HG03097 (cell line): ENCODE measurements around the gene DACH1.

Experiments
- ATAC-seq: cut with Tn5 transposase; IDR thresholded peaks from one replicate; pipeline ENCODE4 v1.9.1; 2021; ENCODE audit not compliant: unreplicated experiment, low FRiP score

Gene DACH1

GRCh38 chr13:71456136-71456535, 410.9 kb downstream of the DACH1 start:
- ATAC-seq, result no peak

GRCh38 chr13:71454509-71454908, 412.5 kb downstream of the DACH1 start:
- no peak for ATAC-seq

GRCh38 chr13:71448080-71448630, 418.8 kb downstream of the DACH1 start:
- ATAC-seq, result no peak

GRCh38 chr13:71437704-71438103, 429.3 kb downstream of the DACH1 start:
- no peak for ATAC-seq

GRCh38 chr13:71430681-71431080, 436.3 kb downstream of the DACH1 start:
- no peak for ATAC-seq

- ATAC-seq, result no peak
Measured at GRCh38 chr13:71417205-71417604, 449.8 kb downstream of the DACH1 start.

- ATAC-seq, result no peak
Measured at GRCh38 chr13:71412231-71412630, 454.8 kb downstream of the DACH1 start.

GRCh38 chr13:71408416-71408815, 458.6 kb downstream of the DACH1 start:
- no peak for ATAC-seq

- no peak for ATAC-seq
Measured at GRCh38 chr13:71399631-71400215, 467.3 kb downstream of the DACH1 start.

GRCh38 chr13:71396149-71396548, 470.9 kb downstream of the DACH1 start:
- no peak for ATAC-seq

GRCh38 chr13:71395053-71395452, 472.0 kb downstream of the DACH1 start:
- no peak for ATAC-seq

- ATAC-seq, result no peak
Measured at GRCh38 chr13:71394176-71394575, 472.8 kb downstream of the DACH1 start.
